Epithelial cell of esophagus (primary cell): ENCODE results near the gene CRCP.
"Not testable (repeated sequence)": the region's sequence is repeated elsewhere in the genome, so short reads cannot be mapped to it uniquely, and the experiment has no call there.

ENCODE experiments used
- DNase-seq: peaks from one replicate; pipeline ENCODE4 v3.0.0; 2010; ENCODE audit warnings: low read depth
- H3K4me3 ChIP-seq: 2 replicates; pipeline ENCODE4 v1.5.1; 2011; ENCODE audit warnings: mild to moderate bottlenecking, low read length, control low read depth
- CTCF ChIP-seq: IDR thresholded peaks from 2 replicates; pipeline ENCODE4 v1.5.1; 2011; ENCODE audit warnings: low read depth, mild to moderate bottlenecking, low read length, control low read depth, inconsistent platforms; ENCODE audit not compliant: insufficient read depth; ENCODE audit errors: missing control alignments

Gene CRCP

DNA sequence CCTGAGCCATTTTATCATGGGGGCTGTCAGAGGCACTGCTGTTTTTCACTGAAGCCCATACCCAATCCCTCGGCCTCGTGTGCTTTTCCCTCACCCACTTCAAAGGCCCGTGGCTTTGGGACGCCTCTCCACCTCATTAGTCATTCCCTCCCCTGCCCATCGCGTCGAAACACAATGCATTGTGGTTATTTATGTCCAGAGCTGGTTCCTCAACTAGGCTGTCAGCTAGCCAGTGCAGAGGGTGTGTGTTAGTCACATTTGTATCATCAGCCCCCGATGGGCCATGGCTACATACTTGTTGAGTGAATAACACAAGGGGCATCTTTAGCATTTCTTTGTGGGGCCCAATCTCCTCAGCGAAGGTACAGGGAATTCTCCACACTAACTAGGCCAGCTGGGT is 3.8 kb upstream of the CRCP start:
- H3K4me3 ChIP-seq: no peak overlapping the region
- TF ChIP-seq CTCF: no peak
- peak; percentile 88 for DNase-seq

GRCh38 chr7:66116680-66117420 is 2.2 kb downstream of the CRCP start:
- DNase-seq, H3K4me3 ChIP-seq: not testable (repeated sequence)

DNA sequence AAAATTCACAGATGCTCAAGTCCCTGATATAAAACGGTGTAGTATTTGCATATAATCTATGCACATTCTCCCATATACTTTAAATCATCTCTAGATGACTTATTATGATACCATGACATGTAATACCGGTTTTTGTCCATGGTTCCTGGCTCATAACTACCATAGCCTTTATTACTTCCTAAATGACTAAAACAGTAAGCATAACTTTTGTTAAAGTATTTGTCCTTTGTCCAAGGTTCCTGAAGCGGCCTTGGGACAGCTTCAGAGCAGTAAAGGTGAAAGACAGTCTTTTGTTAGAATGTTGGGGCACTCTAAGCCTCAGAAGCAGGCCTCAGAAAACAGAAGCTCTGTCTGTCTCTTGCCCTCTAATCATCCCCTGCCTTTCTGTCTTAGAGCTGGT is 4.0 kb downstream of the CRCP start:
- peak; percentile 28 for DNase-seq
- TF ChIP-seq CTCF: no peak
- no peak overlapping the region for H3K4me3 ChIP-seq

DNA sequence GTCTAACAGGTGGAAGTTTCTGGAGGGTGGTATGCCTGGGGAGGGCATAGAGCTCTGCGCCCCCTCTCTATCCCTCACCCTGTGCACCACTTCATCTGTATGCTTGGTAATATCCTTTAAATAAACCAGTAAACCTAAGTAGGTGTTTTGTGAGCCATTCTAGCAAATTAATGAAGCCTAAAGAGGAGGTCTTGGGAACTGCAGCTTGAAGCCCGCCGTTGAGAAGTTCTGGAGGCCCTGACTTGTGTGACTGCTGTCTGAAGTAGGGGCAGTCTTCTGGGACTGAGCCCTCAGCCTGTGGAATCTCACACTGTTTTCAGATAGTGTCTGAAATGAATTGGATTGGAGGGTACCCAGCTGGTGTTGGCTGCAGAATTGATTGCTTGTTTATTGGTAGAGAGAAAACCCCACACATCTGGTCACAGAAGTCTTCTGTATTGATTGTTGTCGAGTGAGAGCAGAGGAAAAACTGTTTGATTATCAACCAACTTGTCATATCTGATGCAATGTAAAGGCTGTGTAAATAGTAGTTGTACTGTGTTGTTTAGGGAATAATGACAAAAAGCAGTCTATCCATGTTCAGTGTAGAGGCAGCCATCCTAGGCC is 4.7 kb downstream of the CRCP start:
- no peak for DNase-seq
- no peak for TF ChIP-seq CTCF
- no peak overlapping the region for H3K4me3 ChIP-seq

DNA sequence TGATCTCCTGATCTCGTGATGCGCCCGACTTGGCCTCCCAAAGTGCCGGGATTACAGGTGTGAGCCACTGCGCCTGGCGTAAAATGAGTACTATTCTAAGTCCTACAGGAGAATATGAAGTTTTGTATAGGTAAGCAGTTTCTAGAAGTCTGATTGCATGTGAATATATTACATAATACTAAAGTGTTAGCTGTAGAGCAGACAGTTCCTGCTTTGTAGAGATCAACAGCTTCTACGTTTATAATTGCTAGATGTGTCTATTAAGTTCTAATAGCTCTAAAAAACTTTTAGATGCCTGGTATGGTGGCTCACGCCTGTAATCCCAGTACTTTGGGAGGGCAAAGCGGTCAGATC is 8.5 kb downstream of the CRCP start:
- TF ChIP-seq CTCF: no peak
- no peak overlapping the region for H3K4me3 ChIP-seq
- no peak for DNase-seq

DNA sequence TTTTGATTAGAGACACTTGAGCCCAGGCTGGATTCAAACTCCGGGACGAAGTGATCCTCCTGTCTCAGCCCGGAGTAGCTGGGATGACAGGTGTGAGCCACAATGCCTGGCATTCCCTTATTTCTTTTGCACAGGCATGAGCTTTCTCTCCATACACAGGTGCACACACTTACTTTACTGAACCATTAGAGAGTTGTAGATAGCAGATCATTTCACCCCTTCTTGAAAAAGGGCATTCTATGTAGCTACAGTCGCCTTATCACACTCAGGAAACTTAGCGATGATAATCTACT is 9.9 kb downstream of the CRCP start:
- not testable (repeated sequence) for DNase-seq, H3K4me3 ChIP-seq

DNA sequence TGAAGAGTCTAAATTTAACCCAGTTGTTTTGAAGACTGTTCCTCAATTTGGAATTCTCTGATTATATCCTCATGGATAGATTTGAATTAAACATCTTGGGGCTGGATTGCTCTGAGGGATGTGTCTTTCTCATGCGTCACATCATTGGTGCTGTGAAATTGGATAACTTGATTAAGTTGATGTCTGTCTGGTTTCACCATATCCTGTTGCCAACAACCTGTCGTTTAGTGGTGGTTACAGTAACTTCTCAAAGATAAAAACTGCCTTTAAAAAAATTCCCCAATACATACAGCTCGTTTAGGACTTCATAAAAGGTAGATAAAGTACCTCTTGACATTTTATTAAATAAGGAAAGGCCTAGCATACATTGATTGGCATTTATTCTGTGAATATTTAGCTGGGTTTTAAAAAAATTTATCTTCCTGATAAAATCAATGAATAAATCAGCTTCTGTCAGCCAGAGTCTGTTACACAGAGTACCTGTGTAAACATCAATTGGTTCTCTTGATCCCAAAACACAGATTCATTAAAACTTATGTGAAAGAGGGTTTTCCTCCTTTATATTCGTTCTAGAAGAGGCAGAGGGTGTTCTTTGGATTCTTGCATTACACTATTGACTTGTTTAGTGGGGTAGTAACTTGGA is 10.5 kb downstream of the CRCP start:
- H3K4me3 ChIP-seq: no peak overlapping the region
- no peak for TF ChIP-seq CTCF
- no peak for DNase-seq

GRCh38 chr7:66125781-66126352 is 11.2 kb downstream of the CRCP start:
- DNase-seq, H3K4me3 ChIP-seq: not testable (repeated sequence)

- not testable (repeated sequence) for H3K4me3 ChIP-seq, DNase-seq
Measured at GRCh38 chr7:66127172-66127571, 12.5 kb downstream of the CRCP start.
